Stimulated activated CD4-positive, alpha-beta T cell treated with anti-CD3 and anti-CD28 coated beads, Interleukin-1b, Interleukin-23, amount 100 ng/mL, for 4 hours (primary cell): ENCODE measurements around the gene GOLGA8K.
"Not testable (repeated sequence)": the region's sequence is repeated elsewhere in the genome, so short reads cannot be mapped to it uniquely, and the experiment has no call there.

Experiments used
- DNase-seq, 2 donors: peaks; one replicate each; pipeline ENCODE4 v3.0.0-alpha.2; 2020; ENCODE audit warnings: low read depth in 2 of 2

The GOLGA8K gene, protein sequence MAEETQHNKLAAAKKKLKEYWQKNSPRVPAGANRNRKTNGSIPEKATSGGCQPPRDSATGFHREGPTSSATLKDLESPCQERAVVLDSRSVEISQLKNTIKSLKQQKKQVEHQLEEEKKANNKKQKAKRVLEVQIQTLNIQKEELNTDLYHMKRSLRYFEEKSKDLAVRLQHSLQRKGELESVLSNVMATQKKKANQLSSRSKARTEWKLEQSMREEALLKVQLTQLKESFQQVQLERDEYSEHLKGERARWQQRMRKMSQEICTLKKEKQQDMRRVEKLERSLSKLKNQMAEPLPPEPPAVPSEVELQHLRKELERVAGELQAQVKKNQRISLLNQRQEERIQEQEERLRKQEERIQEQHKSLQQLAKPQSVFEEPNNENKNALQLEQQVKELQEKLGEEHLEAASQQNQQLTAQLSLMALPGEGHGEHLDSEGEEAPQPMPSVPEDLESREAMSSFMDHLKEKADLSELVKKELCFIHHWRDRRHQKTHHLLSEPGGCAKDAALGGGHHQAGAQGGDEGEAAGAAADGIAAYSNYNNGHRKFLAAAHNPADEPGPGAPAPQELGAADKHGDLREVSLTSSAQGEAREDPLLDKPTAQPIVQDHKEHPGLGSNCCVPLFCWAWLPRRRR

GRCh38 chr15:32403192-32403591, at the start of gene GOLGA8K:
GOLGA8K (minus strand) TSS chr15:32403292; CDS start chr15:32403194, 98 bp downstream.
- DNase-seq: not testable (repeated sequence)

DNA sequence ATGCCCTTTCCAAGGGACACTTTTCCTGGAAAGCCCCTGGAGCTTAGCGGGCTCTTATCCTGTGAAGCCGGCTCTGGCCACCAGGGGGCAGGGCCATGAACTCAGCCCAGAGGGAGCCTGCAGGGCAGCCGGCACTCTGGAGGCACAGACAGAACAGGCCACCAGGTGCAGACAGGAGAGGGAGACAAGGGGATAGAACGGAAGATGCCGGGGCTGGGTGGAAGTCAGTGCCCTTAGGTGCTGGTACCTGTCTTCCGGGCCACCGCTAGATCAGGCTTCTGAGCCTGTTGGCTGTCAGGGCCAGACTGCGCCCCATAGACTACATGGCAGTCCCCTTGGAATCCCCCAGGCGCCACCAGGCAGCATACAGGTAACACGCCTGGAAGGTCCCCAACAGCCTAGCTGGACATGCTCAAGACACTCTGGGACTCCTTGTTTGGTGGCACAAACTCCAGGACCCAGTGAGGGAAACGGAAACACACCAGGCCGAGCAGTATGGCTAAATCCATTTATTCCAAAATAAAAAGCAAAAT, 37.4 kb upstream of the GOLGA8K start:
- not testable (repeated sequence) for DNase-seq

- DNase-seq: not testable (repeated sequence)
Observed at GRCh38 chr15:32434102-32434963, 31.2 kb upstream of the GOLGA8K start.

GRCh38 chr15:32427635-32428034, 24.5 kb upstream of the GOLGA8K start:
- not testable (repeated sequence) for DNase-seq

DNA sequence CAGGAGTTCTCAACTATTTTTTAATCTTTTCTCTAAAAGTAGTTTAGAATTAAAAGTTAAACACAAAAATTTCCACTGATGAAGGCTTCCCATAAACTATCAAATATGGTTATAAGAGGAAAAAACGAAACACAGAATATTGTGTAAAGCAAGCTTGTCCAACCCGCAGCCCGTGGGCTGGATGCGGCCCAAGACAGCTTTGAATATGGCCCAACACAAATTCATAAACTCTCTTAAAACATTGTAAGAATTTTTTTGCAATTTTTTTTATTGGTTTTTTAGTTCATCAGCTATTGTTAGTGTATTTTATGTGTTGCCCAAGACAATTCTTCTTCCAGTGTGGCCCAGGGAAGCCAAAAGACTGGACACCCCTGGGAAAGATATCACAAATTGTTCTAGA, 23.4 kb upstream of the GOLGA8K start:
- not testable (repeated sequence) for DNase-seq

DNA sequence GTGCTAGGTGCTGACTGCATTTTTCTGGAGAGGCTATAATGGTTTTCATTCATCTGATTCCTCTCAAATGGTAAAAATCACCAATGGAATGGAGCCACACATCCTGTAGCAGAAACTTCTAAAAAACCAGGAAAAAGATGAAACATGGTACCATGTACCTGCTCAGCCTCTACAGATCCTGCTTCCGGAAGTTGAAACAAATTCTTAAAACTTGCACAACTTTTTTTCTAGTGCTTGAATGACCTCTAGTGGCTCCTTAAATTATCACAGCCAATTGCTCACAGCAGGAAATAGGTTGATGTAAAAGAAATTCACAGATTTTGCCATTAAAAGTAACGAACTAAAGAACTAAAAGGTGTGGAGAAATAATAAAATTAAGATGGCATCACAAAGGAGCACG, 4.8 kb upstream of the GOLGA8K start:
- not testable (repeated sequence) for DNase-seq

GRCh38 chr15:32396522-32396921, 6.6 kb downstream of the GOLGA8K start:
- DNase-seq: not testable (repeated sequence)

GRCh38 chr15:32394745-32395144, 8.3 kb downstream of the GOLGA8K start:
- not testable (repeated sequence) for DNase-seq

DNA sequence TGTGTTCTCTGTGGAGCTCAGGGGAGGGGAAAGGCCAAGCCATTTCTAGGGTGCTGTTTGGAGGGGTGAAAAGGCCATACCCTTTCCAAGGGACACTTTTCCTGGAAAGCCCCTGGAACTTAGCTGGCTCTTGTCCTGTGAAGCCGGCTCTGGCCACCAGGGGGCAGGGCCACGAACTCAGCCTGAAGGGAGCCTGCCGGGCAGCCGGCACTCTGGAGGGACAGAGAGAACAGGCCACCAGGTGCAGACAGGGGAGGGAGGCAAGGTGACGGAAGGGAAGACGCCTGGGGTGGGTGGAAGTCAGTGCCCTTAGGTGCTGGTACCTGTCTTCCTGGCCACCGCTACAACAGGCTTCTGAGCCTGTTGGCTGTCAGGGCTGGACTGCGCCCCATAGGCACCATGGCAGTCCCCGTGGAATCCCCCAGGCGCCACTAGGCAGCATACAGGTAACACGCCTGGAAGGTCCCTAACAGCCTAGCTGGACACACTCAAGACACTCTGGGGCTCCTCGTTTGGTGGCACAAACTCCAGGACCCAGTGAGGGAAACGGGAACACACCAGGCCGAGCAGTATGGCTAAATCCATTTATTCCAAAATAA, 14.9 kb downstream of the GOLGA8K start:
- not testable (repeated sequence) for DNase-seq

DNA sequence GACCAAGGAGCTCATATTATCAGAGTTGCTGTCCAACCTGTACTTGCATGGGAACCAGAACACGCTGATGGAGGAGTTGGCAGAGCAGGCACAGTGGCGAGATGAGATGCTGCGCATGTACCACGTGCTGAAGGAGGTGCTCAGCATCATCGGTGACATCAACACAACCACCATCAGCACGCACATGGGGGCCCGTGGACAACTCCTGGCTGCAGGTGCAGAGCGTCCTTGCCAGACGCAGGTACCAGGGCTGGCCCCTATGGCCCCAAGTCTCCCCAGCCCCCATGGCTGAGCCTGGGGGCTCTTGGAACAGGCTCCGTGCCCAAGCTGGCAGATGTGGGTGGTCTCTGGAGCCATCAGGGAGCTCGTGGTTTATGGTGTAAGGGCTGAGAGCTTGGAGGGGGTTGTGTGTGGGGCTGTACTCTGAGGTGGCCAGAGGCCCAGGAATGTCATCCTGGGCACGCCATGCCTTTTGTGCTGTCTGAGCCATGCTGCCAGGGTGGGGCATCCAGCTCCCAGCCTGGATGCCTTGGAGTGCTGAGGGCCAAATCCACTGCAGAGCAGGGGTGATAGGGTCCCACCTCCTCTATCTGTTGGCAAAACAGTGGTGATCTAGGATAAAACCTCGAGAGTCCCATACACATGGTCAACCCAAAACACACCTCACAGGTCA, 17.1 kb downstream of the GOLGA8K start:
- DNase-seq: not testable (repeated sequence)

- not testable (repeated sequence) for DNase-seq
Observed at GRCh38 chr15:32374185-32374584, 28.9 kb downstream of the GOLGA8K start.

DNA sequence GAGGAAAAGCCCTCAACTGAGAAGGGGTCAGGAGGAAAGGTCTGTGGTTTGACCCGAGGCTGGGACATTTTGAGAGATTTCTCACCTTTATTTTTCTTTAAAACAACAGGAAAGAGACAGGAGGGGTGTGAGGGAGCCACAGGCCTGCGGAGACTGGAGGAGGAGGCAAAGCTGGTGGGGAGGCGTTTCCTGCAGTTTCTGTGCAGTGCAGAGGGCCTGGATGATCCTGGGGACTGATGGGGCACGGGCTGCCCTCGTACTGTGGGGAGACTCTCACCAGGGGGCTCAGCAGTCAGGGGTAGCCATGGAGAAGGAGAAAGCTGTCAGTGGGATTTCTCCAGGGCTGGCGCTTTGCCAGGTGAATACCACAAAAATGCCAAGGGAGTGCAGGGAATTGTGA, 29.4 kb downstream of the GOLGA8K start:
- not testable (repeated sequence) for DNase-seq

- DNase-seq: not testable (repeated sequence)
Observed at GRCh38 chr15:32372075-32372474, 31.0 kb downstream of the GOLGA8K start.

GRCh38 chr15:32370526-32370925, 32.6 kb downstream of the GOLGA8K start:
- not testable (repeated sequence) for DNase-seq

- not testable (repeated sequence) for DNase-seq
Observed at GRCh38 chr15:32370064-32370463, 33.0 kb downstream of the GOLGA8K start.

DNA sequence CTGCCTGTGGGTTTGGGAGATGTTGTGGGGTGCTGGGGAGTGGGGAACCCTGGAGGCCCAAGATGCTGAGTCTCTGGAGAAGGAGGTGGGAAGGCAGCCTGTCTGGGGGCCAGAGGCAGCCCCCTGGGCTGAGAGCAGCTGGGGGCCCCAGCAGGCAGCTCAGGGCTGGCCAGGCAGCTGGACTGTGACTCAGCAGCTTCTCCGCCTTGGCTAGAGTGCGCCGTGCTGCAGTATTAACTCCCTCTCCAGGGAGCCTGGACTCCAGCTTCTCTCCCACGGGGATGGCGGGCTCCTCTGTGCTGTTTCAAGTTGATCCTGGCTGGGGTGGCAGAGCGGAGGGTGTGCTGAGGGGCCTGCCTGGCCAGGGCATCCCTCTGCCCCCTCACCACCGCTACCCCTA, 36.6 kb downstream of the GOLGA8K start:
- not testable (repeated sequence) for DNase-seq

DNA sequence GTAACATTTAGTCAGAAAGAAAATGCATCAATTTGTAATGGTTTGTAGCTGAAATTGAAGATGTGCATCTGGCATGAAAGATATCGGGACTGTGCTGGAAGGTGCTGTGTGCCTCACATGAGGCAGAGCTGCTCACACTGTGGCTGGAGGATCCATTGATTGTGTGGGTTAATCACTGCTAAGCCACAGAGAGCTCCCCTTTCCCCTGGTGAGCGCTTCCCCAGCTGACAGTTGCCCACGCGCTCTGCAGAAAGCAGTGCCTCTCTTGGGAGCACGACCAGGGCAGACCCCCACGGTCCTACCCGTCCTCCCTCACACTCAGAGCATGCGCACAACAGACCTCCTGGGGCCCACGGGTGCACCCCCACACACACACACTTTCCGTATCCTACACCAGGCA, 37.1 kb downstream of the GOLGA8K start:
- not testable (repeated sequence) for DNase-seq

DNA sequence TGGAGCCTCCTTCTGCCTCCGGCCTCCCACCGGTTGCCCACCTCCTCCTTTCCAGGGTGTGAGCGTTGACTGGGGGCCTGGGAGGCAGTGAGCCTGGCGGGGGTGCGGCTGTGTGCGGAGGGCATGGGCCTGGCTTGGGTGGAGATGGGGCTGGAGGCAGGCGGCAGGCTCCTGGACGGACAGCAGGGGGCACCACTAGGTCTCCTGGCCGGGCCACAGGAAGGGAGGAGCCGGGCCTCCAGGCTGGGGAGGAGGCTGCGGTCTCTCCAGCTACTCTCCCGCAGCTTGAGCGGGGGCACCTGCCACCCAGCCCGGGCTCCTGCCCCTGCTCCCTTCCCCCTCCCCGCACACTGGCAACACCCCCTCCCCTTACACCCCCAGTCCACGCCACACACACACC, 38.1 kb downstream of the GOLGA8K start:
- DNase-seq: peak in 1 of 2 donors; percentile 32

GRCh38 chr15:32363449-32363848, 39.6 kb downstream of the GOLGA8K start:
- DNase-seq: not testable (repeated sequence)

- DNase-seq: not testable (repeated sequence)
Observed at GRCh38 chr15:32361662-32362061, 41.4 kb downstream of the GOLGA8K start.

DNA sequence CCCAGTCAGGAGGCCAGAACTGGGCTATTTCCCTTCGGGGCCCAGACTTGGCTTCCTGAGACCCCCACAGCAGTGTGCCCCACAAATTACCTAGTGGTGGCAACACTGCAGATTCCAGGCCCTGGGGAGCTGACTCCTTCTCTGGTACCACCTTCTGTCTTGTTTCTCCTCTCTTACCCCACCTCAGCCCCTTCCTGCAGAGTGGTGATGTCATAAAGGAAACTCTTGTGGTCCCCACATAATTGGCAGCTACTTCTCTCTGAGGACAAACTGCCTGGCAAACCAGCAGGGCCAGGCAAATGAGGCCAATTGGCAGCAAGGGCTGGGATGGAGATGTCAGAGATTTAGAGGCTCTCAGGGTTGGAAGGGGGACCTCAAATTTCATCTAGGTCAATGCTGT, 44.6 kb downstream of the GOLGA8K start:
- DNase-seq: not testable (repeated sequence)
